Adrenal gland (tissue), 12 donors: Measurements from ENCODE around the gene RPS14. TPM values are rescaled to one million over a fixed set of nuclear protein-coding genes. Genes with fewer than 3 reads are reported as not detected.

ENCODE experiments used
- DNase-seq, 7 donors: peaks; one replicate each; pipeline ENCODE4 v3.0.0-alpha.2; 2019 to 2020
- H3K27ac ChIP-seq, 5 donors: fragments of 200-600 bp; sonication (generic) in 4 of 5; 1 replicate in 3 of 5; 2 replicates in 2 of 5; pipeline versions ENCODE4 v1.5.1 to v1.8.0; 2016 to 2020; ENCODE audit warnings: mild to moderate bottlenecking in 1 of 5
- H3K27me3 ChIP-seq: fragments of 200-600 bp; 2 replicates; pipeline ENCODE4 v1.8.0; 2021
- H3K36me3 ChIP-seq, 2 donors: fragments of 200-600 bp; replicated peaks in 1 of 2; 1 replicate in 1 of 2; 2 replicates in 1 of 2; pipeline versions ENCODE4 v1.5.1 to v1.8.0; 2018 to 2022
- H3K4me1 ChIP-seq, 2 donors: fragments of 200-600 bp; replicated peaks in 1 of 2; 1 replicate in 1 of 2; 2 replicates in 1 of 2; pipeline versions ENCODE4 v1.5.1 to v1.8.0; 2018 to 2021
- H3K4me3 ChIP-seq, 4 donors: fragments of 200-600 bp; sonication (generic) in 3 of 4; one replicate each; pipeline ENCODE4 v1.5.1; 2016 to 2018
- H3K9me3 ChIP-seq, 3 donors: fragments of 200-600 bp; sonication (generic) in 1 of 3; replicated peaks in 1 of 3; 1 replicate in 2 of 3; 2 replicates in 1 of 3; pipeline versions ENCODE4 v1.5.1 to v1.8.0; 2016 to 2021
- CTCF ChIP-seq, 6 experiments: fragments of 450-650 bp in 4 of 6; fragments of 200-600 bp in 2 of 6; sonication (generic) in 1 of 6; IDR thresholded peaks; 1 replicate in 5 of 6; 2 replicates in 1 of 6; pipeline versions ENCODE4 v1.5.1 to v1.8.0; 2016 to 2021; ENCODE audit warnings: antibody characterized with exemption in 6 of 6, mild to moderate bottlenecking in 2 of 6, moderate library complexity in 1 of 6
- POLR2A ChIP-seq, 2 donors: fragments of 450-650 bp; IDR thresholded peaks; one replicate each; pipeline ENCODE4 v1.6.1; 2017; ENCODE audit warnings: antibody characterized with exemption in 2 of 2, mild to moderate bottlenecking in 2 of 2, moderate library complexity in 1 of 2
- WGBS, 4 donors: extraction: QIAGEN DNeasy Blood & Tissue Kit in 2 of 4; methylation state at CpG; one replicate each; pipeline versions ENCODE4 v1.1.5 to v1.1.7; 2013 to 2017; 5-methylcytosine and 5-hydroxymethylcytosine counted together
- intact Hi-C, 2 donors: fragments of 100-400 bp; cut with DNase I; formaldehyde crosslinking; loops; one replicate each; pipeline versions ENCODE4 v1.14.1 to v1.15.0; 2022 to 2023
- polyA plus RNA-seq, 3 donors: library from polyadenylated mRNA; stranded (reverse); fragments of 200-250 nt in 2 of 3; fragments of 350-450 nt in 1 of 3; fragmentation: Illumina TruSeq in 1 of 3; extraction: RNeasy Lipid Tissue Mini Kit (QIAGEN cat#74804) in 1 of 3; gene quantifications; one replicate each; pipeline ENCODE4 v1.2.3, GENCODE V29; 2013 to 2014
- total RNA-seq, 9 donors: library from RNA; depleted of rRNA in 4 of 9; stranded (reverse); fragments of >200 nt in 4 of 9; fragments of 120-200 nt in 1 of 9; fragmentation: NEBNext Ultra II Directional in 1 of 9; extraction: Animal tissue kit (Norgen Biotek cat#: 25700) in 1 of 9; gene quantifications; one replicate each; pipeline versions ENCODE4 v1.1.0 to v1.2.4, GENCODE V29; 2013 to 2023
- donor health status: healthy with polysubstance abuse.
- donor health status: Bipolar disorder and iron deficiency.
- donor health status: DM: yes; HTN: yes; CAD: no.
- donor health status: DM: no; HTN: no; CAD: no.
- donor health status: DM: no; HTN: no; CAD: no.
- donor health status: DM: yes; HTN: yes; CAD: no.

Gene RPS14
- total and polyA plus RNA-seq, 12 donors, result 1,067 to 3,506 (median 1,891) TPM

- TF ChIP-seq POLR2A (IDR thresholded peaks at IDR 0.05) (no peak), CTCF (IDR thresholded peaks at IDR 0.05) (no peak)
- peaks cover 0 to 75% of the 10 kb centered on the region in 2 donors for H3K36me3 ChIP-seq
- peaks cover 6 to 7% of the 10 kb centered on the region in 2 donors for H3K4me1 ChIP-seq
- peak overlapping the region in 1 of 5 donors; percentile 4 for H3K27ac ChIP-seq
- no peaks in the 10 kb centered on the region for H3K9me3 ChIP-seq
- DNase-seq, result no peak
- H3K27me3 ChIP-seq, result no peaks in the 10 kb centered on the region
- no peak overlapping the region for H3K4me3 ChIP-seq
- 90 to 94% (median 91%) methylated on average over 9 to 12 of the region's 12 CpGs for WGBS, 4 donors
- intact Hi-C loops, result no loop called here
Observed at GRCh38 chr5:150402901-150403342, 46.6 kb downstream of the RPS14 start.

GRCh38 chr5:150402229-150402773 is 47.2 kb downstream of the RPS14 start:
- no peak for DNase-seq
- TF ChIP-seq CTCF (IDR thresholded peaks at IDR 0.05), result no peak
- no peak for TF ChIP-seq POLR2A (IDR thresholded peaks at IDR 0.05)
- Histone ChIP-seq H3K4me1 (peaks cover 6 to 7% of the 10 kb centered on the region in 2 donors), H3K4me3 (no peak overlapping the region), H3K27ac (no peak overlapping the region), H3K27me3 (no peaks in the 10 kb centered on the region), H3K9me3 (no peaks in the 10 kb centered on the region), H3K36me3 (peaks cover 0 to 79% of the 10 kb centered on the region in 2 donors)
- intact Hi-C loops, result no loop called here
- 80 to 100% (median 84%) methylated on average over 1 to 4 of the region's 4 CpGs for WGBS, 4 donors

- H3K27ac ChIP-seq, result no peak overlapping the region
- H3K27me3 ChIP-seq, result no peaks in the 10 kb centered on the region
- 82 to 89% (median 88%) methylated on average over 11 of the region's 11 CpGs for WGBS, 4 donors
- no peaks in the 10 kb centered on the region for H3K9me3 ChIP-seq
- no peak overlapping the region for H3K4me3 ChIP-seq
- peaks cover 6 to 7% of the 10 kb centered on the region in 2 donors for H3K4me1 ChIP-seq
- no peak for DNase-seq
- H3K36me3 ChIP-seq, result peaks cover 0 to 83% of the 10 kb centered on the region in 2 donors
- TF ChIP-seq CTCF (IDR thresholded peaks at IDR 0.05), result no peak
- no peak for TF ChIP-seq POLR2A (IDR thresholded peaks at IDR 0.05)
- intact Hi-C loops, result no loop called here
Observed at GRCh38 chr5:150401376-150402228, 47.9 kb downstream of the RPS14 start.

GRCh38 chr5:150401076-150401375 is 48.5 kb downstream of the RPS14 start:
- WGBS, 4 donors, result 61 to 84% (median 75%) methylated on average over 2 to 3 of the region's 3 CpGs
- TF ChIP-seq CTCF (IDR thresholded peaks at IDR 0.05), result no peak
- no peak for TF ChIP-seq POLR2A (IDR thresholded peaks at IDR 0.05)
- intact Hi-C loops, result no loop called here
- H3K27me3 ChIP-seq, result no peaks in the 10 kb centered on the region
- H3K4me3 ChIP-seq, result no peak overlapping the region
- H3K27ac ChIP-seq, result no peak overlapping the region
- peaks cover 6 to 7% of the 10 kb centered on the region in 2 donors for H3K4me1 ChIP-seq
- H3K36me3 ChIP-seq, result peaks cover 0 to 83% of the 10 kb centered on the region in 2 donors
- no peaks in the 10 kb centered on the region for H3K9me3 ChIP-seq
- no peak for DNase-seq
